Measurements from ENCODE around the gene RUNDC1. TPM values are rescaled to one million over a fixed set of nuclear protein-coding genes. Genes with fewer than 3 reads are reported as not detected.
"Not testable (repeated sequence)": the region's sequence is repeated elsewhere in the genome, so short reads cannot be mapped to it uniquely, and the experiment has no call there.

RUNDC1 gene
- total and polyA plus RNA-seq, 7 experiments from 2014 or later = 12.2 to 21.4 (median 17.0) TPM

GRCh38 chr17:42997984-42998938 is 17.9 kb downstream of the RUNDC1 start, which contains the start of gene RPL27:
Gene RPL27 (plus strand): TSS chr17:42998419. CDS start chr17:42998751, 332 bp downstream.
- H3K4me1 Mint-ChIP-seq = peaks cover 16 to 29% (median 24%) of the 10 kb centered on the region in 7 donors
- peak within 1 kb of the TSS; percentile 91 for H3K4me3 ChIP-seq (ENCODE audit: low read length)
- intact Hi-C loops (cut with micrococcal nuclease) = loop anchor here (1.0 to 5.0 kb wide), 19 partner anchors 8 to 485 kb away; partner anchors contain the start of genes AARSD1 (in 2 of the 2), BRCA1 (in 2 of the 2), DHX8 (in 2 of the 2) and PSME3 (in 2 of the 2)

GRCh38 chr17:42999003-42999525 is 18.7 kb downstream of the RUNDC1 start:
- Histone ChIP-seq H3K36me3 (ENCODE audit: control insufficient read depth in 2 of 3, insufficient read depth in 3 of 3, low read length in 3 of 3) (peaks cover 8 to 38% (median 10%) of the 10 kb centered on the region in 3 experiments), H3K9me3 (ENCODE audit: control insufficient read depth in 2 of 3, low read length in 3 of 3) (no peaks in the 10 kb centered on the region), H3K27me3 (ENCODE audit: control insufficient read depth in 2 of 2, insufficient read depth in 2 of 2, low read length in 2 of 2) (no peaks in the 10 kb centered on the region), H3K4me3 (ENCODE audit: low read length) (peak overlapping the region; percentile 91), H3K27ac (ENCODE audit: low read depth, low read length) (peak overlapping the region; percentile 97), H3K4me1 (ENCODE audit: control insufficient read depth in 2 of 2, insufficient read depth in 2 of 2, low read length in 2 of 2) (peaks cover 15 to 18% of the 10 kb centered on the region in 2 donors)
- peak overlapping the region; percentile 89 to 100 (median 99) for H3K27ac Mint-ChIP-seq
- DNase-seq = no peak
- peaks cover 0 to 22% (median 17%) of the 10 kb centered on the region in 5 donors for H3K36me3 Mint-ChIP-seq
- no peaks in the 10 kb centered on the region for H3K9me3 Mint-ChIP-seq
- POLR2A ChIA-PET = interaction anchor here (0.5 to 3.4 kb wide), 22 partner anchors 8 to 1199 kb away, joined by 3 to 68 read pairs (median 9); partner anchors contain the start of genes BECN1, DHX8, DNAJC7 and IFI35
- CTCF ChIA-PET = interaction anchor here (0.9 to 2.4 kb wide), 5 partner anchors 12 to 485 kb away, joined by 3 to 10 read pairs (median 6); partner anchors contain the start of genes DHX8 and TMEM106A
- no peaks in the 10 kb centered on the region for H3K27me3 Mint-ChIP-seq
- intact Hi-C loops (cut with micrococcal nuclease) = loop anchor here (2.0 to 5.0 kb wide), 5 partner anchors 166 to 483 kb away; partner anchors contain the start of genes PSME3 (in 2 of the 2), DHX8 (in 1 of the 2), PSMC3IP (in 1 of the 2) and RETREG3 (in 1 of the 2)
- peaks cover 17 to 29% (median 24%) of the 10 kb centered on the region in 7 donors for H3K4me1 Mint-ChIP-seq
- ATAC-seq = no peak
- peak overlapping the region; percentile 74 to 98 (median 95) for H3K4me3 Mint-ChIP-seq

More at GRCh38 chr17:42997984-42998938, 17.9 kb downstream of the RUNDC1 start, which contains the start of gene RPL27:
- POLR2A ChIA-PET = interaction anchor here (0.5 to 3.4 kb wide), 41 partner anchors 9 to 1200 kb away, joined by 3 to 68 read pairs (median 6); partner anchors contain the start of genes ARL4D, BECN1, DHX8 and DNAJC7
- peak within 1 kb of the TSS; percentile 97 for H3K27ac ChIP-seq (ENCODE audit: low read depth, low read length)
- Mint-ChIP-seq H3K27me3 (no peaks in the 10 kb centered on the region), H3K9me3 (no peaks in the 10 kb centered on the region), H3K4me3 (peak within 1 kb of the TSS; percentile 74 to 98 (median 95)), H3K36me3 (peaks cover 0 to 22% (median 13%) of the 10 kb centered on the region in 5 donors), H3K27ac (peak within 1 kb of the TSS; percentile 89 to 100 (median 99))
- H3K9me3 ChIP-seq (ENCODE audit: control insufficient read depth in 2 of 3, low read length in 3 of 3) = no peaks in the 10 kb centered on the region
- CTCF ChIA-PET = interaction anchor here (0.8 to 2.4 kb wide), 12 partner anchors 9 to 486 kb away, joined by 3 to 10 read pairs (median 4); partner anchors contain the start of genes DHX8, IFI35 and TMEM106A
- peak; percentile 97 for ATAC-seq
- DNase-seq = peak; percentile 89 to 99 (median 98)
- H3K36me3 ChIP-seq (ENCODE audit: control insufficient read depth in 2 of 3, insufficient read depth in 3 of 3, low read length in 3 of 3) = peaks cover 8 to 36% (median 9%) of the 10 kb centered on the region in 3 experiments
- no peaks in the 10 kb centered on the region for H3K27me3 ChIP-seq (ENCODE audit: control insufficient read depth in 2 of 2, insufficient read depth in 2 of 2, low read length in 2 of 2)
- peaks cover 15 to 18% of the 10 kb centered on the region in 2 donors for H3K4me1 ChIP-seq (ENCODE audit: control insufficient read depth in 2 of 2, insufficient read depth in 2 of 2, low read length in 2 of 2)

- CTCF ChIA-PET; ATAC-seq; H3K9me3 ChIP-seq (ENCODE audit: control insufficient read depth in 2 of 3, low read length in 3 of 3); intact Hi-C loops (cut with micrococcal nuclease); H3K27me3 ChIP-seq (ENCODE audit: control insufficient read depth in 2 of 2, insufficient read depth in 2 of 2, low read length in 2 of 2); DNase-seq; H3K4me3 ChIP-seq (ENCODE audit: low read length); H3K9me3 Mint-ChIP-seq; H3K4me3 Mint-ChIP-seq; H3K27me3 Mint-ChIP-seq: not testable (repeated sequence)
- Mint-ChIP-seq H3K27ac (peak overlapping the region in 3 of 9 donors; percentile 59 to 70 (median 65)), H3K4me1 (peaks cover 21 to 29% (median 24%) of the 10 kb centered on the region in 7 donors), H3K36me3 (peaks cover 0 to 21% (median 17%) of the 10 kb centered on the region in 5 donors)
- POLR2A ChIA-PET = interaction anchor here (1.4 kb wide), 1 partner anchor 171 kb away, joined by 4 read pairs; no protein-coding TSS in a partner anchor
- H3K4me1 ChIP-seq (ENCODE audit: control insufficient read depth in 2 of 2, insufficient read depth in 2 of 2, low read length in 2 of 2) = peaks cover 15 to 18% of the 10 kb centered on the region in 2 donors
- peaks cover 8 to 38% (median 10%) of the 10 kb centered on the region in 3 experiments for H3K36me3 ChIP-seq (ENCODE audit: control insufficient read depth in 2 of 3, insufficient read depth in 3 of 3, low read length in 3 of 3)
- peak overlapping the region; percentile 97 for H3K27ac ChIP-seq (ENCODE audit: low read depth, low read length)
Observed at GRCh38 chr17:43000894-43001293, 20.5 kb downstream of the RUNDC1 start.

- ChIA-PET POLR2A (no interaction called here), CTCF (interaction anchor here (0.7 to 1.2 kb wide), 2 partner anchors 104 to 336 kb away, joined by 3 read pairs; no protein-coding TSS in a partner anchor)
- Histone ChIP-seq H3K4me1 (ENCODE audit: control insufficient read depth in 2 of 2, insufficient read depth in 2 of 2, low read length in 2 of 2) (peaks cover 10 to 12% of the 10 kb centered on the region in 2 donors), H3K36me3 (ENCODE audit: control insufficient read depth in 2 of 3, insufficient read depth in 3 of 3, low read length in 3 of 3) (peaks cover 8 to 38% (median 10%) of the 10 kb centered on the region in 3 experiments), H3K9me3 (ENCODE audit: control insufficient read depth in 2 of 3, low read length in 3 of 3) (no peaks in the 10 kb centered on the region), H3K27ac (ENCODE audit: low read depth, low read length) (peak overlapping the region; percentile 57), H3K27me3 (ENCODE audit: control insufficient read depth in 2 of 2, insufficient read depth in 2 of 2, low read length in 2 of 2) (no peaks in the 10 kb centered on the region), H3K4me3 (ENCODE audit: low read length) (no peak overlapping the region)
- Mint-ChIP-seq H3K36me3 (peaks cover 0 to 24% (median 17%) of the 10 kb centered on the region in 5 donors), H3K4me3 (no peak overlapping the region), H3K27me3 (no peaks in the 10 kb centered on the region), H3K9me3 (no peaks in the 10 kb centered on the region), H3K27ac (peak overlapping the region in 5 of 9 donors; percentile 14 to 29 (median 21)), H3K4me1 (peaks cover 11 to 29% (median 23%) of the 10 kb centered on the region in 7 donors)
- intact Hi-C loops (cut with micrococcal nuclease) = no loop called here
- DNase-seq (no peak), ATAC-seq (no peak)
Observed at GRCh38 chr17:43003542-43004172, 23.3 kb downstream of the RUNDC1 start.

- DNase-seq (peak; percentile 63 to 85 (median 82)), ATAC-seq (peak; percentile 99)
- H3K36me3 Mint-ChIP-seq = peaks cover 0 to 11% (median 4%) of the 10 kb centered on the region in 5 donors
- no peaks in the 10 kb centered on the region for H3K9me3 Mint-ChIP-seq
- POLR2A ChIA-PET = interaction anchor here (0.7 to 3.2 kb wide), 11 partner anchors 8 to 354 kb away, joined by 3 to 31 read pairs (median 4); partner anchors contain the start of genes RPL27, TMEM106A and VAT1
- no peaks in the 10 kb centered on the region for H3K27me3 Mint-ChIP-seq
- Histone ChIP-seq H3K36me3 (ENCODE audit: control insufficient read depth in 2 of 3, insufficient read depth in 3 of 3, low read length in 3 of 3) (peaks cover 4 to 27% (median 5%) of the 10 kb centered on the region in 3 experiments), H3K27me3 (ENCODE audit: control insufficient read depth in 2 of 2, insufficient read depth in 2 of 2, low read length in 2 of 2) (no peaks in the 10 kb centered on the region), H3K27ac (ENCODE audit: low read depth, low read length) (peak within 1 kb of the TSS; percentile 99), H3K9me3 (ENCODE audit: control insufficient read depth in 2 of 3, low read length in 3 of 3) (no peaks in the 10 kb centered on the region), H3K4me1 (ENCODE audit: control insufficient read depth in 2 of 2, insufficient read depth in 2 of 2, low read length in 2 of 2) (no peaks in the 10 kb centered on the region), H3K4me3 (ENCODE audit: low read length) (peak within 1 kb of the TSS; percentile 97)
- CTCF ChIA-PET = interaction anchor here (0.6 to 1.2 kb wide), 10 partner anchors 9 to 398 kb away, joined by 3 to 10 read pairs (median 3); partner anchors contain the start of genes RETREG3, RPL27 and TMEM106A
- H3K4me3 Mint-ChIP-seq = peak within 1 kb of the TSS; percentile 86 to 100 (median 100)
- H3K27ac Mint-ChIP-seq = peak within 1 kb of the TSS; percentile 94 to 100 (median 100)
- intact Hi-C loops (cut with micrococcal nuclease) = loop anchor here (1.0 to 2.0 kb wide), 13 partner anchors 9 to 476 kb away; partner anchors contain the start of genes NBR1 (in 2 of the 2), BRCA1 (in 1 of the 2), DHX8 (in 1 of the 2) and PTGES3L (in 1 of the 2)
- peaks cover 6 to 25% (median 24%) of the 10 kb centered on the region in 7 donors for H3K4me1 Mint-ChIP-seq
Observed at GRCh38 chr17:43006639-43007551, 26.5 kb downstream of the RUNDC1 start, which contains the start of gene IFI35. Gene IFI35 (plus strand): TSS chr17:43006784. CDS start chr17:43006948, 164 bp downstream.
